GM12891 (cell line): Measurements from ENCODE around the gene IRF4.

ENCODE experiments used
- DNase-seq: peaks from one replicate; pipeline ENCODE4 v3.0.0; 2011; ENCODE audit warnings: low spot score; ENCODE audit not compliant: insufficient read length
- FAIRE-seq: peaks from 2 replicates; lab custom pipeline; 2011; peaks lifted over from hg19 to GRCh38; lab: Jason Lieb, UNC
- PAX5 ChIP-seq: IDR thresholded peaks from 2 replicates; pipeline ENCODE4 v1.6.1; 2011; ENCODE audit warnings: low read length, moderate library complexity, mild to moderate bottlenecking; ENCODE audit not compliant: insufficient read depth, severe bottlenecking
- POLR2A ChIP-seq: IDR thresholded peaks from 2 replicates; pipeline ENCODE4 v1.6.1; 2011; ENCODE audit warnings: low read depth, low read length, control low read depth
- POLR2AphosphoS5 ChIP-seq: IDR thresholded peaks from 2 replicates; pipeline ENCODE4 v1.6.1; 2011; ENCODE audit warnings: low read depth, low read length, control low read depth
- POU2F2 ChIP-seq: IDR thresholded peaks from 2 replicates; pipeline ENCODE4 v1.6.1; 2011; ENCODE audit warnings: low read depth, mild to moderate bottlenecking, control low read depth, low read length, moderate library complexity
- SPI1 ChIP-seq: IDR thresholded peaks from 2 replicates; pipeline ENCODE4 v1.6.1; 2011; ENCODE audit warnings: low read depth, low read length, control low read depth
- TAF1 ChIP-seq: IDR thresholded peaks from 2 replicates; pipeline ENCODE4 v1.6.1; 2011; ENCODE audit warnings: low read depth, low read length, control low read depth

The IRF4 gene

DNA sequence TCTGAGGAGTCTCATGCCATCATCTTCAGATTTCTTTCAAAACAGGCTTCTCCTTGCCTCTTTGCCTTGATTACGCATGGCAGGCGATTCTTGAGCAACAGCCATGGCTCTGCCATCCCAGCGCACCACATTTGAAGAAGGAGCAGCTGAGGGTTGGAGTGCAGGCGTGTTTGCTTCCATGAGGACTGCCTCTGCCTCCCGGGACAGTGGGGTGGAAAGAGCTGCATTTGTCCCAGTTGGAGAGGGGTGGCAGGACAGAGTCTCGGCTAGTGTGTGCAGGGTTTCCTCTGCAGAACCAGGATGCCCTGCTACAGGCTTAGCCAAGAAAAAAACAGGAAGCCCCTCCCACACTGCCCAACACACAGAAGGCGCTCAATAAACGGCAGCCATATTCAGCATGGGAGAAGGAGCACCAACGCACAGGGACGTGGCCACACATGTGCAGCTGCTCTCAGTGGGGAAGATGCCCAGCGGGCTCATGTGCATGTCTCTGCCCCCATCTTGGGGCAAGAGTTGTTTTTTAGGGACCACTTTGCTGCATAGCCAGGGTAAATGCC is 36.6 kb downstream of the IRF4 start:
- no peak for TF ChIP-seq PAX5
- TF ChIP-seq TAF1: no peak
- TF ChIP-seq POLR2A: no peak
- no peak for TF ChIP-seq SPI1
- no peak for TF ChIP-seq POLR2AphosphoS5
- TF ChIP-seq POU2F2: no peak
- no peak for DNase-seq
- no peak for FAIRE-seq

DNA sequence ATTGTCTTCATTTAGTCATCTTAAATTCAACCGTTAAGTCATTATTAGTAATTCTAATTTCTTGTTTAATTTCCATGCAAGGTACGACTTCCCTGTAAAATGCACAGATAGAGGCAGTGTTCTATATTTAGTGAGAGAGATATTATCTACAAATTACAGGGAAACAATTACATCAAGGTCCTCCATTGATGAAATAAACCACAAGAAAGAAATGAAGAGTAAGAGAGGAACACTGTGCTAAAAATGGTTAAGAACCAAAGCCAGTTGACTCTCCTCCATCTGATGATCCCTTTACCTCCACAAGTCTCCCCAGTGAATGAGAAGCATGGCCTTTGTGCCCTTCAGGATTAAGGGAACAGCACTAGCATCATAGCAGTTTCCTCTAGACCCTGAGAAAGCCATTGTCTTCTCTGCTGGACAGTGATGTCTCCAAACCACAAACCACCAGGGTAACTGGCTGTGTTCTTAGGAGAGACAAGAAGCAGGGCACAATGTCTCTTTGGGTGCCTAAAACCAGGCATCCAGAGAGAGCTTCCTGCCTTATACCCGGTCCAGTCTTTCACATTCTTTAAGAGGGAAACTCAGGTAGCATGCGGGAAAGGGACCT is 38.1 kb downstream of the IRF4 start:
- FAIRE-seq (no peak), DNase-seq (no peak)
- TF ChIP-seq SPI1: no peak
- TF ChIP-seq TAF1: no peak
- TF ChIP-seq POLR2A: no peak
- no peak for TF ChIP-seq PAX5
- no peak for TF ChIP-seq POU2F2
- TF ChIP-seq POLR2AphosphoS5: no peak

DNA sequence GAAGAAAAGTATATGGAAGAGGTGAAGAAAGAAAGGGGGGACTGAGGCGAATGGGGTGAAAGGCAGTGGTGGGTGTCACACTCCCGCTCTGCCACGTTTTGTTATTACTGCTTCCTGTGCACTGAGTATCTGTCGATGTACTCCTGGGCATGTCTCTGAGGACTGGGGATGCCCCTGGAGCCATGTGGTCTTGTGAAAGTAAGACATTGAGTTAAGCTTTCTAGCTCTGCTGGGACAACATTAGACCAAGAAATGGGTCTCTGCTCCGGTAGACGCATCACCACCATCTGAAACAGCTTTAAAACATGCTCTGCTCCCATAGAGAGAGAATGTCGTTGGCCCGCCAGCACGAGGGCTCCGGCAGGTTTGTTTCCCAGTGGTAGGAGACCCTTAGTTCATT is 40.0 kb downstream of the IRF4 start:
- DNase-seq: no peak
- peak; percentile 59 for FAIRE-seq
- TF ChIP-seq TAF1 (no peak), POU2F2 (no peak), POLR2AphosphoS5 (no peak)

DNA sequence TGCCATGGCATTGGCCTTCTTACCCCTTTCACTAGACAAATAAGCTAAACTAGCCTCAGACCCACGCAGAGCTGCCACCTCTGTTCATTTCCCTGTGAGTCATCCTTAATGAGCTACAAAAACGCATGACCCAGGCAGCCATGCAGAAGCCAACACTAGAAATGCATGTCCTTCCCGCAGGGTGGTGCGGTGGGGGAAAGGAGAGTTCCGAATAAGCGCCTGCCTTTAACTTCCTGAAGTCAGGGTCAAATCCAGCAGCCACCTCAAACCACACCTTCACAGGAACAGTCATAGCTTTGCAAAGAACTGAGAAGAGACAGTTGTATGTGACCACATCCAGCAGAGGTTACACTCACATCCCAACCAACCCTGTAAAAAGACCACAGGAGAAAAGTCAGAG is 40.4 kb downstream of the IRF4 start:
- DNase-seq: no peak
- FAIRE-seq: no peak
- no peak for TF ChIP-seq TAF1

DNA sequence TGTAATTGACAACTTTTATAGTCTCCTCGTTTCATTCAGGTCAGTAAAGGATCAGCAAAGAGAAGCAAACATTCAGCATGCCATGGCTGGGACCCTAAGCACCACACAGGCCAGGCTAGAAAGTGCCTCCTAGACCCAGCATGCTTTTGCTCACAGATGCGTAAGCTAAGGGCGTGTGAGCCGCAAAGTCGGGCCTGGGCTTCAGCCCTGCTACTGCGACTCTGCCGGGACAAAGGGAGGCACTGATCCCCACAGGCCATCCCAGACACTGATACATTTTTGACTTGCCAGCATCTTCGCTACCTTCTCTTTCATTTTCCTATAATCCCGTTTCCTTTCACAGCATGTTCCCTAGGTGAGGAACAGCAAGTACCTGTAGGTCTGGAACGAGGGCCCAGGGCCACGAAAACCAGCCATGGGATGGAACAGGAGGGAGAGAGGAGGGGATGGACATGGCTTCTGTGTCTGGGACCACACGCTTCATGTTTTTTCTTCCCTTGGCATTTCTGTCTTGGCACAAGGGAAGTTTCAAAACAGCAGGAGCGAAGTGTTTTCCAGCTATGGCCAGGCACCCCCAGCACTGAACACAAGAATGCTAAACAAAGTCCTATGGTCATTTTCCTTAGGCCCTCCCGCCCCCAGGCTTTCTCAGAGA is 42.6 kb downstream of the IRF4 start:
- FAIRE-seq: no peak
- DNase-seq: no peak
- TF ChIP-seq POU2F2: no peak; the same call in 1 of the 2 replicates
- no peak for TF ChIP-seq TAF1
- TF ChIP-seq PAX5: no peak
- no peak for TF ChIP-seq POLR2AphosphoS5
- TF ChIP-seq SPI1: no peak
- TF ChIP-seq POLR2A: no peak

DNA sequence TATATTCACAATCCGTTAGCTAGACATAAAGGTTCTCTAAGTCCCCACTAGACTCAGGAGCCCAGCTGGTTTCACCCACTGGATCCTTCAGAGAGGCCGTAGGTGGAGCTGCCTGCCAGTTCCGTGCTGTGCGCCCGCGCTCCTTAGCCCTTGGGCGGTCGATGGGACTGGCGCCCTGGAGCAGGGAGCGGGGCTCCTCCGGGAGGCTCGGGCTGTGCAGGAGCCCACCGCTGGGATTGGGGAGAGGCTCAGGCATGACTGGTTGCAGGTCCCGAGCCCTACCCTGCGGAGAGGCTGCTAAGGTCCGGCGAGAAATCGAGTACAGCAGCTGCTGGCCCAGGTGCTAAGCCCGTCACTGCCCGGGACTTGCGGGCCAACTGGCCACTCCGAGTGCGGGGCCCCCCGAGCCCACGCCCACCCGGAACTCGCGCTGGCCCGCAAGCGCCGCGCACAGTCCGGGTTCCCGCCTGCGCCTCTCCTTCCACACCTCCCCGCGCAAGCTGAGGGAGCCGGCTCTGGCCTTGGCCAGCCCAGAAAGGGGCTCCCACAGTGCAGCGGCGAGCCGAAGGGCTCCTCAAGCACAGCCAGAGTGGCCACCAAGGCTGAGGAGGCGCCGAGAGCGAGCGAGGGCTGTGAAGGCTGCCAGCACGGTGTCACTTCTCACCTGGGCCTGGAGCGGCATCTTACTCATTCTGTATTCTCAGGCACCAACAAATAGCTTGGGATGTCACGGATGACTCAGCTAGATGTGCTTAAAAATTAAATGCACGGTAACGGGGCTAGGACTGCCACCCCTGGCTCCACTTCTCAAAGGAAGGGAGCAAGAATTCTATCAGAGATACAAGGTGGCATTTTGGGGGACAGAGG is 44.1 kb downstream of the IRF4 start:
- TF ChIP-seq POLR2A: no peak
- TF ChIP-seq SPI1: no peak
- no peak for TF ChIP-seq TAF1
- no peak for TF ChIP-seq PAX5
- no peak for TF ChIP-seq POLR2AphosphoS5
- no peak for TF ChIP-seq POU2F2
- FAIRE-seq (peak; percentile 35), DNase-seq (no peak)

DNA sequence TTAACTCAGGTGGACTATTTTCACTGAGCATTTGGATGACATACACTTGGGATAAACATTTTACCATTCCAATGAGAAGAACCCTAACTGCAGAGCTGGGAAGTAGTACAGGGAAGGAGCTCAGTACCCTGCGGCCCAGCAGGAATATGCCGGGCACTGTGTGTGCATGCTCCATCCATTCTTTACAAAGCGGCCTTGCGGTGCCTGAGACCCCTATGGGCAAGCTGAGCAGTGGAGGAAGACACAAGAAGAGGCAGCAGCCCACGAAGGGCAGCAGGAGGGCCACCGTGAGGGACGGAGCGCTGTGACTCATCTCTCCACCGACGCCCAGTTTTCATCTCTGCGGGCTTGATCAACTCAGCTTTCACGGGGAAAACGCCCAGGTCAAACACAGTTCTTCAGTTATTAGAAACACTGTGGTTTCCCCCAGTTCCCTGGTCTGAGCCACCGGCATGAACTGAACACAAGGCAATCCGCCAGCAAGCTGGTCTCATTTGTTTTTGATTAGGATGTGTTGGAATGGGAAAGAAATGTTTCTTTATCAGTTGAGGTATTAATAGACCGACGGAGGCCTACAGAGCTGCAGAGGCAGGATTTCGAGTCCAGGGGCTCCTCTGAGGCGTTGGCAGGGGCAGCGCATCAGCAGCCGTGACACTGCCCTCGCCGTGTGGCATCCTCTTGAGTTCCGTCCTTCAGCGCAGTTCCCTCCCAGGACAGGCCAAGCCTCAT is 44.9 kb downstream of the IRF4 start:
- DNase-seq (no peak), FAIRE-seq (no peak)

DNA sequence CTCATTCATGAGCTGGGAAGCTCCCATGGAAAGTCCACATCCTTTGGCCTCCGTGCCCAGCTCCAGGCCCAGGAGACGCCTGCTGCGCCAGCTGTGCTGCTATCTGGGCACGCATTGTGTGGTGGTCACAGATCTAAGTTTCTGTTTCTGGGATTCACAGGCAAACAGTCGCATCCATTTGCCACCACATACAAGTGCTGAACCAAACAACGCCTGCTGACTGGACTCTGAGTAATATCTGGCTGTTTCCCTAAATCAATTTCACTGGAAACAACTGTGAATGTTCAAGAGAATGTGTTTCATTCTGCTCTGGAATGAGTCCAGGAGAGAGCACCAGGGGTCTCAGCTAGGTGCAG is 45.5 kb downstream of the IRF4 start:
- FAIRE-seq (no peak), DNase-seq (no peak)
- TF ChIP-seq POLR2AphosphoS5 (no peak), SPI1 (no peak), POU2F2 (no peak), TAF1 (no peak), PAX5 (no peak), POLR2A (no peak)

More for the DNA sequence above, 44.9 kb downstream of the IRF4 start:
- no peak for TF ChIP-seq POLR2A
- no peak for TF ChIP-seq TAF1
- no peak for TF ChIP-seq PAX5
- TF ChIP-seq POU2F2: no peak
- TF ChIP-seq SPI1: no peak
- no peak for TF ChIP-seq POLR2AphosphoS5
